HG03460 (cell line): ENCODE measurements around the gene SLC8A2.

Source experiments
- ATAC-seq: cut with Tn5 transposase; IDR thresholded peaks from one replicate; pipeline ENCODE4 v1.9.1; 2021; ENCODE audit not compliant: unreplicated experiment

The SLC8A2 gene

GRCh38 chr19:47433121-47433520 lies 38.6 kb downstream of the SLC8A2 start:
- ATAC-seq = no peak

DNA sequence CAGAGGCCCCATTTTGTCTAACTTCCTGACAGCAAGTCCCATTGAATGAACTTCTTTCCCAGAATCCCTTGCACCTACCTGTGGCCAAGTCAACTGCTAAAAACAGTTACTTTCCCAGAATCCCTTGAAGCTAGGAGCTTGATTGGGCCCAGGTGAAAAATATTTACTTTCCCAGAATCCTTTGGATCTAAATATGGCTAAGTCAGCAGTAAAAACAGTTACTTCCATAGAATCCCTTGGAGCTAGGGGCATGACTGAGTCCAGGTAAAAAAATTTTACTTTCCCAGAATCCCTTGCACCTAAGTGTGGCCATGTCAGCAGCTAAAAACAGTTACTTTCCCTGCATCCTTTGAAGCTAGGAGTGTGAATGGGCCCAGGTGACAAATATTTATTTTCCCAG lies 39.2 kb downstream of the SLC8A2 start:
- no peak for ATAC-seq

- ATAC-seq = no peak
These were observed 39.6 kb downstream of the SLC8A2 start for GRCh38 chr19:47432091-47432490.

DNA sequence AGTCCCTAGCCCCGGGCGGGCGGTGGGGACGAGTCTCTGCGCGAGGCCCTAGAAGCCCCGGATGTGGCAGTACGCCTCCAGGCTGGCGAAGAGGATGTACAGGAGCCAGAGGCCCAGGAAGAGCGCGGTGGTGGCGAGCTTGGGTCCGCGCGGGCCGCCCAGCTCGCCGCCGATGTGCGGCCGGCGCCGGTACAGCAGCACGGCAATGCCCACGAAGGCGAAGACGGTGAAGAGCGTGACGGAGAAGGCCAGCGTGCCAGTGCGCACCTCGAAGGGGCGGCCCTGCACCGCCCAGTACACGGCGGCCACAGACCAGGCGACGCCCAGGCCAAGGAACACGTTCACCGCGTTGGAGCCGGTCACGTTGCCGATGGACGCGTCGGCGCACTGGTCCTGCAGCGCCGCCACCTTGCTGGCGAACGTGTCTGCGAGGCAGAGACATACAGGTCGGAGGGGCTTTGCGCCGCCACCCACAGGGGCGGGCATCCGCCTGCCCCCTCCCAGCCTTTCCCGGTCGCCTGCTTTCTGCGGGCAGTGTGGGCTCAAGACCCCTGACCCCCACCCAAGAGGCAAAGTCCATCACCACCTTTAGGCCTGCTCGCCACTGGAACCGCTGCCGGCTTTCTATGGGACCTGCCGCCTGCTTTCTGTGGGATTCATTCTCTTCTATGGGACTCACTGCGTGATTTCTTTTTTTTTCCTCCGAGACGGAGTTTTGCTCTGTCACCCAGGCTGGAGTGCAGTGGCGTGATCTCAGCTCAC lies 41.5 kb downstream of the SLC8A2 start:
- ATAC-seq = no peak

DNA sequence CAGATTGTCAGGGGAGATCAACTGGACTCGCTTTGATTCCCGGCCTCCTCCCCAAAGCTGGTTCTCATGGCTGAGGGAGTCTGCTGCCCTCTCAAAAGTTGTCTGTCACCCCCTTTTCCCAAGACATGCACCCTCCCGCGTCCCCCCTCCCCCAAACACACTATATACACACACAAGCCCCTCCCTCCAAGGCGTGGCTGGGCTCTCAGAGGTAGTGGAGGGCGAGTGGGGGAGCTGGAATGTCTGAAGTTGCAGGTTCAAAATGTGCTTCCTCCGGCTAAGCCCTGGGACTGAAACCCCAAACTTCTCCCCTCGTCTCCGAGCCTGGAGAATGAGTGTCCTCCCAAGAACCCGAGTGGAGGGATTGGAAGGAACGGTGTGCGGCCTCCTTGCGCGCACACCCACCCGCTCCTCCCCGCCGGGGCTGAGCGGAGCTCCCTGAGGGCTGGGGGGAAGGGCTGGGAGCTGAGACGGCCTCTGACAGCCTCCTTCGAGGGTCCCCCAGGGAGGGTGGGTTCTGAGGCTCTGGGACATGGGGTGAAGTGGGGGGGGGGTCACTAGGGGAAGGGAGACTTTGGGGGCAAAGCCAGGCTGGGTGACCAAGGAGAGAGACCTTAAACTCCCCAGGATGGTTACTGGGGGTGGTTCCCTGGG lies 42.4 kb downstream of the SLC8A2 start:
- ATAC-seq = no peak

DNA sequence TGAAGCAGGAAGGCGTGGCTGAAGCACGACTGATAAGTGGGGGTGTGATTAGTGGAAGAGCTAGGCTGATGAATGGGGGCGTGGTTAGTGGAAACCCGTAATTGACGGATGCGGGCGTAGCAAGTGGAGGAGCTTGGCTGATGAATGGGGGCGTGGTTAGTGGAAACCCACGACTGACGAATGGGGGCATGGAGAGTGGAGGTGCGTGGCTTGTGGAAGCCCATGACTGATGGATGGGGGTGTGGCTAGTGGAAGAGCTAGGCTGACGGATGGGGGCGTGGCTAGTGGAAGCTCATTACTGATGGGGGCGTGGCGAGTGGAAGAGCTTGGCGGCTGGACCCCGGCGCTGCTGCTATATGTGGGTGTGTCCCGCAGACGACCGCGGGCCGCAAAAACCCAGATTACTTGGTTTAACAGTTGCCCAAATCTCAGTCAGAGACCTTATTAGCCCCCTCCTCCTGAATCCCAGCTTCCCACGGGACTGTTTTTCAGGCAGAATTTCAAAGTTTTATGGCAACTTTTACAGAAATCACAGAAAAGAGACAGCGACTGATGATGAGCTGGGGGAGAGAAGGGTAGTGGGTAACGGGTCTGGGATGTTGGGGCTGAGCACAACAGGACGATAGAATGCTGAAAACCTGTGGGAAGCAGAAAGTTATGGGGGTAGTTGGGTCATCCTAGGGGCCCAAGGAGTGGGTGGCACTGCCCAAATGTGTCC lies 43.4 kb downstream of the SLC8A2 start:
- ATAC-seq = no peak

DNA sequence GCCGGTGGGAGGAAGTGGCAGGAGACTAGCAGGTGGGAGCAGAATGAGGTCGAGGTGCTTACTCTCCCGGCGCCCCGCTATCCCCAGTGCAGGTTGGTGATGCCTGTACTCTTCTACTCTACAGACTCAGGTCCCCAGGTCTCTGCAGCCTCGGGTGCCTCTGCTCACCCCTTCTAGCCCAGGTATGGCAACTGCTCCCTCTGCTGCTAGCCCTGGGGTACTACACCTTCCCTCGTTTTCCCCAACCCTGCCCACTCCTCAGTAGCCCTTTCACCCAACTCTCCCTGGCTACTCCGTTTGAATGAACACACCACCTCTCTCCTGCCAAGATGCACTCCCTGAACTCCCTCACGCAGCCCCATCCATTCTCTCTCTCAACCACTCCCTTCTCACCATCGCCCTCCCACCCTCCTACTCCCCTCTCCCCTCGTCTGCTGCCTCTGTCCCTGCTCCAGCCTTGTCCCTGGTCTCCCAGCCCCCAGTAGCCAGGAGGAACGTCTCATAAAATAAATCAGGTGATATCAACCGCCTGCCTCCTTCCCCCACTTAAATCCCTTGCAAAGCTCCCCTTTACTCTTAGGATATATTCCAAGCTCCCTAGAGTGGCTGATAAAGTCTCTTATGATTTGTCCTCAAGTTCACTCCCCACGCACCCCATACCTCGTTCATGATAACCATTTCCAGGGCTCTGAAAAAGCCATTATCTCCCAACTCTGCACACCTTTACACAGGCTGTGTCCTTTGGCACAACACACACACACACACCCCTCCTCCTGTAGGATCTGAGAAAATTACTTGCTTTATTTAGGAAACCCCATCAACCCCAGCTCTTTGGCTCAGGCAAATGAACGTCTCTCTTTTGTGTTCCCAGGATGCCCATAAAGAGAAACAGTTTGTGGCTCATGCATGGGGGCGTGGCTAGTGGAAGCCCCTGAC lies 44.2 kb downstream of the SLC8A2 start:
- no peak for ATAC-seq

- no peak for ATAC-seq
These were observed 48.4 kb downstream of the SLC8A2 start for GRCh38 chr19:47423203-47423882.

DNA sequence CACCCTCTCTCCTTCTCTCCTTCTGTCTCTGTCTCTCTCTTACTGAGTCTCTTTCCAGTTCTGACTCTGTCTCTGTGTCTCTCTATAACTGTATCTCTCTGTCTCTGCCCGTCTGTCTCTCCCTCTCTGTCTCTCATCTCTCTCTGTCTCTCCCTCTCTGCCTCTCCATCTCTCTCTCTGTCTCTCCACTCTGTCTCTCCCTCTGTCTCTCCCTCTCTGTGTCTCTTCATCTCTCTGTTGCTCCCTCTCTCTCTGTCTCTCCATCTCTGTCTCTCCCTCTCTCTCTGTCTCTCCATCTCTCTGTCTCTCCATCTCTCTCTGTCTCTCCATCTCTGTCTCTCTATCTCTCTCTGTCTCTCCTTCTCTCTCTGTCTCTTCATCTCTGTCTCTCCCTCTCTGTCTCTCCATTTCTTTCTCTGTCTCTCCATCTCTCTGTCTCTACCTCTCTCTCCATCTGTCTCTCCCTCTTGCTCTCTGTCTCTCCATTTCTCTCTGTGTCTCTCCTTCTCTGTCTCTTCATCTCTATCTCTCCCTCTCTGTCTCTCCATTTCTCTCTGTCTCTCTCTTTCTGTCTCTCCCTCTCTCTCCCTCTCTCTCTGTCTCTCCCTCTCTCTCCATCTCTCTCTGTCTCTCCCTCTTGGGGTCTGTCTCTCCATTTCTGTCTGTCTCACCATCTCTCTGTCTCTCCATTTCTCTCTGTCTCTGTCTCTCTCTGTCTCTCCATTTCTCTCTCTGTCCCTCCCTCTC lies 49.1 kb downstream of the SLC8A2 start:
- no peak for ATAC-seq

GRCh38 chr19:47421844-47422395 lies 49.8 kb downstream of the SLC8A2 start:
- ATAC-seq = no peak

DNA sequence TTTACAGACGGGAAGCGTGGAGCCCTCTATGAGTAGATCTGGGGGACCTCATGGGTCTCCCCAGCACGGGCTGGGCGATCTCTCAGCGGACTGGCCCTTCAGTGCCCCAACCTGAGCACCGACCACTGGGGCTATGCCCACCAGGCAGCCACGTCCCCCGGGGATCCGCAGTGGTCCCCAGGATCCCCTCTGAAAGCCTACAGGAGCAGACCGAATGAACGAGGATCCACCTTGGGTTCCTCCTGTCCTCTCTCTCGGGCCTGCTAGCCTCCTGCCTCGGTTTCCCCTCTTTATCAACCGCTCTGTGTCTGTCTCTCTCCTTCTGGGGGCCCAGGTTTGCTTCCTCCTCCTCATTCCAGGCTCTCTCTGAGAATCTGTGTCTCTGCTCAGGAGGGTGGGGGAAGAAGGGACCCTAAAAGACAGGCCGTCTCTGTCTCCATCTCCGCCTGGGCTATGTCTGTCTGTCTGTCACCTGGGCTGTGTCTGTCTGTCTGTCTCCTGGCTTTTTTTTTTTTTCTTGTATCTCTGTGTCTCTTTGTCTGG lies 50.4 kb downstream of the SLC8A2 start:
- ATAC-seq = no peak

DNA sequence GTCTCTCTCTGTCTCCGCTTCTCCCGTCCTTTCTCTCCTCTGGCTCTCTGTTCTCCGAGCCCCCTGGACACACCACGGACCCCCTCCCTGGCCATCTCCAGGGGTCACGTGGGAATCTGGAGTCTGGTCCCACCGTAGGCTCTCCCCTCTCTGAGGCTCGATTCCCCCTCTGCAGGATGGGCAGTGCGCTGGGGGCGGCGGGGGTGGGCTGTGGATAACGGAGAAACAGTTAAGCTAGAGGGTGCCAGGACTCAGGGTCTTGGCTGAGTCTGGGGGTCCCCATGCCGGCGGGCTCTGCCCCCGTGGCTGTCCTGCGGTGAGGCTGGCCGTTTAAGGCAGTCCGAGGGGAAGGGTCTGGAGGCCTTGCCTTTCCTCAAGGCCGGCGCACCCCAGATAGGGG lies 51.9 kb downstream of the SLC8A2 start:
- ATAC-seq = no peak

DNA sequence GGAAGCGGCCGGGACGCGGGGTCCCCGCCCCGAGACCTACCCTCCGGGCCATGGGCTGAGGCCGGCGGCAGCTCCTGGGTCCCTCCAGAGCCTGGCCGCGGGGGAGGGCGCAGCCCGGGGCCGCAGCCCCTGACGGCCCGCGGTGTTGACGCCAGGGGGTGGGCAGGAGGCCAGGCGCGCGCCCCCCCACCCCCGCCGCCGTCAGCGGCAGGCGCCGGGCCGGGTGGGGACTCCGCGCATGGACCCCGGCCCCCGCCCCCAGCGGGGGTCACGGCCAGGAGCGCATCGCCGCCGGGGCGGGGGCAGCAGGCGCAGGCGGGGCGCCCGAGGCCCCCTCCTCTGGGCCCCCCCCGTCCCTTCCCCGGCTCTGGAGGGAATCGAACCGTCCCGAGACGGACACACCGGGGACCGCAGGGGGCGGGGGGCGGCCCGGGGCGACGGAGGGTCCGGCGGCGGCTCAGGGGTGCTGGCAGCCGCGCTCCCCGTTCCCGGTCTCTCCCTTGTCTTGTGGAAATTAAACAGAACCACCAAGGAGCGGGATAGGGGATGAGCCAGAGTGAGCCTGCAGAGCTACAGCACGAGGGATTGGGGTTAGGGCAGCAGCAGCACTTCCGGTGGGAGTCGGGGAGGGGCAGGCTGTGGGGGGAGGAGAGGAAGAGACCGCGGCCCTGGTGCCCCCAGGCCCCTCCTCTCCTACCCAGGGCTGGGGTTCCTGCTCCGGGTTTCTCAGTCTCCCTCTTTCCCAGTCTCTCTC lies 52.5 kb downstream of the SLC8A2 start, which contains the start of gene MEIS3:
TSS of gene MEIS3 (minus strand) at position 498 of the 754 bp plus-strand sequence. CDS start at position 52, 446 bp downstream.
- ATAC-seq = no peak

DNA sequence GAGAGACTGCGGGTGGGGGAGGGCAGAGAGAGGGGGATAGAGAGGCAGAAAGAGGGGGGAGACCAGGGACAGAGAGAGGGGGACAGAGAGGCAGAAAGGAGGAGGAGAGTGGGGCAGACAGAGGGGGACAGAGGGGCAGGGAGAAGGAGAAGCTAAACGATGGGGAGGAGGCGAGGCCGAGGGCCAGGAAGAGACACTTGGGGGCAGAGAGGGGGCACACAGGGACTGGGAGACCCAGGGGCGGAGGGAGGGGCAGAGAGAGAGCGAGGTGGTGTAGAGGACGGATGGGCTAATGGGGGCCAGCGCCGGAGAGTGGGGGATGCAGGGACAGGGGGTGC lies 53.0 kb downstream of the SLC8A2 start:
- ATAC-seq = no peak

GRCh38 chr19:47417746-47418691 lies 53.7 kb downstream of the SLC8A2 start:
- no peak for ATAC-seq

- ATAC-seq = no peak
These were observed 54.5 kb downstream of the SLC8A2 start for GRCh38 chr19:47417107-47417745.

DNA sequence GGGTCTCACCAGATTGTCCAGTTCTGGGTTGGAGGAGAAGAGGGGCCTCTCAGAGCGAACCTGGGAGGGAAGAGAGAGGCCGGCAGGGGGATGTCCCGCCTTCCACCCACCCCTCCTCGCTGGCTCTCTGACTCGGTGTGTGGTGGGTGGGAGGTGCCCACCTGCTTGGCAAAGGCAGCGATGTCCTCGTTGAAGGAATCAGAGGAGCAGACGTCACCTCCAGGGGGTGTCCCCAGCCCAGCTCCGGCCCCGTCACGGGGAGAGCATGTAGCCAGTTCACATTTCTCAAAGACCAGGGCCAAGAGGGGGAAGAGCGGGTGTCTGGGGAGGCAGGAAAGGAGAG lies 55.1 kb downstream of the SLC8A2 start:
- no peak for ATAC-seq
